GM12878 (cell line): ENCODE measurements around the gene SPINK6. TPM values are rescaled to one million over a fixed set of nuclear protein-coding genes. Genes with fewer than 3 reads are reported as not detected.
A peak's percentile ranks its signal among the peaks of the same experiment; 100 is the strongest.

Source experiments
- ATAC-seq: fragments of 200-7000 bp; cut with Tn5 transposase; 3 replicates; pipeline ENCODE4 v1.9.1; 2020; ENCODE audit warnings: mild to moderate bottlenecking, moderate library complexity
- BruUV-seq: library from RNA; stranded (reverse); fragments of 400-500 nt; replicated peaks from 2 replicates; lab custom pipeline; 2021; lab: Mats Ljungman, UMichigan
- CTCF ChIA-PET: fragments of 300-600 bp; sonication (Branson Sonifier 250); formaldehyde crosslinking; extraction: SDS; loops from one replicate; lab custom pipeline; 2021; ENCODE audit warnings: inconsistent platforms; lab: Yijun Ruan, JAX
- POLR2A ChIA-PET: fragments of 350-600 bp; formaldehyde crosslinking; extraction: SDS; loops from one replicate; lab custom pipeline; 2021; ENCODE audit warnings: inconsistent platforms; lab: Charles Lee
- RAD21 ChIA-PET: fragments of 300-600 bp; sonication (Branson Sonifier 250); formaldehyde crosslinking; loops from one replicate; lab custom pipeline; 2023; ENCODE audit warnings: antibody characterized with exemption; ENCODE audit not compliant: unreplicated experiment; lab: Charles Lee
- SMC1A ChIA-PET: fragments of 300-600 bp; sonication (Branson Sonifier 250); formaldehyde crosslinking; loops from one replicate; lab custom pipeline; 2023; ENCODE audit not compliant: unreplicated experiment, uncharacterized antibody; lab: Charles Lee
- DNase-seq: peaks from one replicate; pipeline ENCODE4 v3.0.0-alpha.2; 2011; ENCODE audit warnings: low read depth, low spot score
- FAIRE-seq: peaks from 3 replicates; lab custom pipeline; 2011; peaks lifted over from hg19 to GRCh38; lab: Jason Lieb, UNC
- H2AFZ ChIP-seq: 2 replicates; pipeline ENCODE4 v1.6.0; 2011; ENCODE audit warnings: low read depth, low read length, control low read depth; ENCODE audit not compliant: control insufficient read depth
- H3K27ac ChIP-seq: 2 replicates; pipeline ENCODE4 v1.5.1; 2011; ENCODE audit warnings: control low read depth; ENCODE audit not compliant: control insufficient read depth, insufficient read depth
- H3K27me3 ChIP-seq, 2 experiments: replicated peaks in 1 of 2; 2 replicates each; pipeline versions ENCODE4 v1.6.0 to v1.6.1; 2011; ENCODE audit warnings: low read length in 1 of 2; ENCODE audit not compliant: control insufficient read depth in 2 of 2, insufficient read depth in 2 of 2
- H3K36me3 ChIP-seq, 2 experiments: 2 replicates each; pipeline ENCODE4 v1.5.1; 2011; ENCODE audit warnings: low read length in 1 of 2; ENCODE audit not compliant: control insufficient read depth in 2 of 2, insufficient read depth in 2 of 2
- H3K4me1 ChIP-seq: 2 replicates; pipeline ENCODE4 v1.6.1; 2011; ENCODE audit warnings: mild to moderate bottlenecking, low read length, moderate library complexity, mixed read lengths; ENCODE audit not compliant: control insufficient read depth, insufficient read depth
- H3K4me2 ChIP-seq: 2 replicates; pipeline ENCODE4 v1.6.0; 2011; ENCODE audit warnings: control low read depth; ENCODE audit not compliant: control insufficient read depth, insufficient read depth
- H3K4me3 ChIP-seq: fragments of 200-600 bp; sonication (generic); 2 replicates; pipeline ENCODE4 v1.5.1; 2016
- H3K79me2 ChIP-seq: 2 replicates; pipeline ENCODE4 v1.6.0; 2011; ENCODE audit warnings: low read length; ENCODE audit not compliant: control insufficient read depth, insufficient read depth
- H3K9ac ChIP-seq: 2 replicates; pipeline ENCODE4 v1.8.0; 2011; ENCODE audit warnings: low read length, control low read depth, mixed read lengths; ENCODE audit not compliant: control insufficient read depth, insufficient read depth
- H3K9me3 ChIP-seq: replicated peaks from 3 replicates; pipeline ENCODE4 v1.5.1; 2011; ENCODE audit warnings: mild to moderate bottlenecking, low read length; ENCODE audit not compliant: control insufficient read depth, insufficient read depth
- H4K20me1 ChIP-seq: 2 replicates; pipeline ENCODE4 v1.6.0; 2011; ENCODE audit not compliant: control insufficient read depth, insufficient read depth
- JUNB ChIP-seq: IDR thresholded peaks from 2 replicates; pipeline ENCODE4 v1.6.1; 2016; ENCODE audit warnings: antibody characterized with exemption, mild to moderate bottlenecking
- RAD21 ChIP-seq: IDR thresholded peaks from 2 replicates; pipeline ENCODE4 v1.6.1; 2011; ENCODE audit warnings: mild to moderate bottlenecking, low read depth, low read length, moderate library complexity; ENCODE audit not compliant: insufficient read depth
- SMC3 ChIP-seq: IDR thresholded peaks from 2 replicates; pipeline ENCODE4 v1.6.1; 2011; ENCODE audit warnings: low read length, improper control_type of control experiment, borderline replicate concordance
- ZBED1 ChIP-seq: IDR thresholded peaks from 2 replicates; pipeline ENCODE4 v1.6.1; 2016; ENCODE audit warnings: borderline replicate concordance
- ZNF622 ChIP-seq: fragments of 450-650 bp; IDR thresholded peaks from 2 replicates; pipeline ENCODE4 v1.6.1; 2017; ENCODE audit warnings: mild to moderate bottlenecking, inconsistent platforms
- WGBS: methylation state at CpG from one replicate; pipeline ENCODE4 v1.1.6; 2016; ENCODE audit warnings: low lambda C conversion rate; ENCODE audit not compliant: insufficient replicate concordance, insufficient coverage; ENCODE audit errors: missing lambda C conversion rate; 5-methylcytosine and 5-hydroxymethylcytosine counted together
- in situ Hi-C: fragments of 300-500 bp; cut with MboI; formaldehyde crosslinking; loops from 9 replicates; pipeline ENCODE4 v1.14.3; 2018; ENCODE audit warnings: mixed read lengths
- intact Hi-C: fragments of 100-400 bp; cut with micrococcal nuclease; formaldehyde crosslinking; loops from one replicate; pipeline ENCODE4 v1.14.2; 2022; ENCODE audit not compliant: unreplicated experiment
- polyA plus RNA-seq, 11 experiments: library from polyadenylated mRNA; depleted of rRNA in 4 of 11; unstranded in 6 of 11; stranded (reverse) in 5 of 11; fragments of >200 nt; fragmentation: Nextera tagmentation in 4 of 11; fragmentation: Illumina TruSeq in 1 of 11; extraction: Ambion mirVana in 4 of 11; extraction: Trizol in 1 of 11; gene quantifications; 1 replicate in 1 of 11; 2 replicates in 10 of 11; pipeline versions ENCODE4 v1.2.1 to v1.2.3, GENCODE V29; 2011 to 2016; ENCODE audit warnings: inconsistent platforms in 2 of 11, missing spikeins in 2 of 11, low read depth in 1 of 11
- total RNA-seq, 4 experiments: library from RNA; depleted of rRNA in 3 of 4; stranded (reverse); fragments of >200 nt in 3 of 4; fragmentation: Illumina TruSeq in 1 of 4; extraction: Trizol in 1 of 4; gene quantifications; 2 replicates each; pipeline versions ENCODE4 v1.2.1 to v1.2.3, GENCODE V29; 2013 to 2021
- TF ChIP-seq, protein P1 (sequence below), 3 experiments: IDR thresholded peaks in 2 of 3; conservative IDR thresholded peaks in 1 of 3; 2 replicates each; pipeline ENCODE4 v1.5.1; 2011; ENCODE audit warnings: low read depth in 3 of 3, low read length in 3 of 3, mild to moderate bottlenecking in 3 of 3, control low read depth in 2 of 3, moderate library complexity in 2 of 3, inconsistent platforms in 1 of 3, mixed read lengths in 1 of 3; ENCODE audit not compliant: control insufficient read depth in 2 of 3, insufficient read depth in 1 of 3; ENCODE audit errors: extremely low read depth in 1 of 3

Gene SPINK6
- total and polyA plus RNA-seq, 10 of the 15 experiments (the other 5 are each of a cell fraction or from before 2014, with no cell fraction given), result not detected

DNA sequence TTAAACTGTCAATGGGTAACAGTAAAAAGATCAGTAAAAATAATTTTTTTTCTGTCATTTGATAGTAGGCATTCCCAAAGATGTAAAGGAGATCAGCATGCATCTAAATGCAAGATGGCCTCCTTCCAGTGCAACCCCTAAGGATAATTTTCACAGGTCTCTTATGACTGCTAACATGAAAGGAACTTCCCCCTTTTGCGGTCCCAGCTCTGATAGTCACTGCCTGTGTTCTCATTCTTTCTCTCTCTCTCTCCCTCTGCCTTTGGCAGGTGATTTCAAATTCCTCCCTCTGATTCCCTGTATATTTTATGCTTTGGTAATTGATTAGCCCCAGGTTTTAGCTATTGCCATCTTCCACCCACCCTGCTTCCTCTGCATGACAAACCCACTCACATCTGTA, 25.6 kb upstream of the SPINK6 start:
- H3K36me3 ChIP-seq, result no peaks in the 10 kb centered on the region
- H3K79me2 ChIP-seq, result no peaks in the 10 kb centered on the region
- ATAC-seq (no peak), DNase-seq (no peak), FAIRE-seq (no peak)
- no peak for TF ChIP-seq ZNF622
- no peak overlapping the region for H3K9ac ChIP-seq
- H3K4me3 ChIP-seq, result no peak overlapping the region
- ChIA-PET POLR2A (no interaction called here), SMC1A (no interaction called here), RAD21 (no interaction called here), CTCF (interaction anchor here (0.9 kb wide), 1 partner anchor 198 kb away, joined by 3 read pairs; no protein-coding TSS in a partner anchor)
- H3K4me2 ChIP-seq, result no peak overlapping the region
- H3K27me3 ChIP-seq, result no peaks in the 10 kb centered on the region
- intact Hi-C loops (loop anchor here (5.0 to 10.0 kb wide), 3 partner anchors 175 to 780 kb away; no protein-coding TSS in a partner anchor), in situ Hi-C loops (loop anchor here (5.0 to 25.0 kb wide), 3 partner anchors 310 to 860 kb away; no protein-coding TSS in a partner anchor)
- H3K9me3 ChIP-seq, result no peaks in the 10 kb centered on the region
- no peaks in the 10 kb centered on the region for H3K4me1 ChIP-seq
- H2AFZ ChIP-seq, result no peak overlapping the region
- 0% methylated on average over 1 of the region's 1 CpG for WGBS
- H4K20me1 ChIP-seq, result no peaks in the 10 kb centered on the region
- no TSS peak for BruUV-seq
- H3K27ac ChIP-seq, result no peak overlapping the region

- ChIA-PET RAD21 (interaction anchor here (0.7 to 1.9 kb wide), 4 partner anchors 196 to 553 kb away, joined by 3 to 13 read pairs (median 6); no protein-coding TSS in a partner anchor), CTCF (interaction anchor here (0.6 to 4.3 kb wide), 17 partner anchors 8 to 553 kb away, joined by 3 to 40 read pairs (median 4); no protein-coding TSS in a partner anchor), POLR2A (no interaction called here), SMC1A (interaction anchor here (0.8 to 1.7 kb wide), 7 partner anchors 8 to 552 kb away, joined by 3 to 6 read pairs (median 3); no protein-coding TSS in a partner anchor)
- no peaks in the 10 kb centered on the region for H4K20me1 ChIP-seq
- no peak overlapping the region for H3K27ac ChIP-seq
- H3K9me3 ChIP-seq, result no peaks in the 10 kb centered on the region
- WGBS, result 17% methylated on average over 3 of the region's 3 CpGs
- no peak overlapping the region for H3K9ac ChIP-seq
- no peak overlapping the region for H3K4me2 ChIP-seq
- no peak for TF ChIP-seq JUNB
- TF ChIP-seq SMC3, result peak; percentile 77
- TF ChIP-seq RAD21, result peak; percentile 87
- no peak for TF ChIP-seq ZBED1
- TF ChIP-seq, protein P1, sequence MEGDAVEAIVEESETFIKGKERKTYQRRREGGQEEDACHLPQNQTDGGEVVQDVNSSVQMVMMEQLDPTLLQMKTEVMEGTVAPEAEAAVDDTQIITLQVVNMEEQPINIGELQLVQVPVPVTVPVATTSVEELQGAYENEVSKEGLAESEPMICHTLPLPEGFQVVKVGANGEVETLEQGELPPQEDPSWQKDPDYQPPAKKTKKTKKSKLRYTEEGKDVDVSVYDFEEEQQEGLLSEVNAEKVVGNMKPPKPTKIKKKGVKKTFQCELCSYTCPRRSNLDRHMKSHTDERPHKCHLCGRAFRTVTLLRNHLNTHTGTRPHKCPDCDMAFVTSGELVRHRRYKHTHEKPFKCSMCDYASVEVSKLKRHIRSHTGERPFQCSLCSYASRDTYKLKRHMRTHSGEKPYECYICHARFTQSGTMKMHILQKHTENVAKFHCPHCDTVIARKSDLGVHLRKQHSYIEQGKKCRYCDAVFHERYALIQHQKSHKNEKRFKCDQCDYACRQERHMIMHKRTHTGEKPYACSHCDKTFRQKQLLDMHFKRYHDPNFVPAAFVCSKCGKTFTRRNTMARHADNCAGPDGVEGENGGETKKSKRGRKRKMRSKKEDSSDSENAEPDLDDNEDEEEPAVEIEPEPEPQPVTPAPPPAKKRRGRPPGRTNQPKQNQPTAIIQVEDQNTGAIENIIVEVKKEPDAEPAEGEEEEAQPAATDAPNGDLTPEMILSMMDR (IDR thresholded peaks at IDR 0.05 in 2 of 3, conservative IDR thresholded peaks at IDR 0.05 in 1 of 3; ENCODE audit: control insufficient read depth in 2 of 3, extremely low read depth in 1 of 3, insufficient read depth in 1 of 3, low read depth in 3 of 3, low read length in 3 of 3), result peak; percentile 57 to 75 (median 61); a peak in 5 of 6 replicates
- in situ Hi-C loops (loop anchor here (5.0 to 25.0 kb wide), 3 partner anchors 308 to 858 kb away; no protein-coding TSS in a partner anchor), intact Hi-C loops (loop anchor here (1.0 to 10.0 kb wide), 6 partner anchors 173 to 778 kb away; no protein-coding TSS in a partner anchor)
- no peak overlapping the region for H3K4me3 ChIP-seq
- no peak overlapping the region for H2AFZ ChIP-seq
- ATAC-seq, result peak; percentile 77
- FAIRE-seq, result peak; percentile 52
- DNase-seq, result peak; percentile 4
- H3K27me3 ChIP-seq, result no peaks in the 10 kb centered on the region
- no peaks in the 10 kb centered on the region for H3K79me2 ChIP-seq
- no peaks in the 10 kb centered on the region for H3K4me1 ChIP-seq
- H3K36me3 ChIP-seq, result no peaks in the 10 kb centered on the region
- no TSS peak for BruUV-seq
Measured at GRCh38 chr5:148179234-148179824, 23.5 kb upstream of the SPINK6 start.
